GM21360 (cell line): ENCODE measurements around the gene DONSON.
"Not testable (repeated sequence)": the region's sequence is repeated elsewhere in the genome, so short reads cannot be mapped to it uniquely, and the experiment has no call there.

Source experiments
- ATAC-seq: cut with Tn5 transposase; IDR thresholded peaks from one replicate; pipeline ENCODE4 v1.9.1; 2021; ENCODE audit warnings: mild to moderate bottlenecking, moderate library complexity; ENCODE audit not compliant: unreplicated experiment

Gene DONSON, protein sequence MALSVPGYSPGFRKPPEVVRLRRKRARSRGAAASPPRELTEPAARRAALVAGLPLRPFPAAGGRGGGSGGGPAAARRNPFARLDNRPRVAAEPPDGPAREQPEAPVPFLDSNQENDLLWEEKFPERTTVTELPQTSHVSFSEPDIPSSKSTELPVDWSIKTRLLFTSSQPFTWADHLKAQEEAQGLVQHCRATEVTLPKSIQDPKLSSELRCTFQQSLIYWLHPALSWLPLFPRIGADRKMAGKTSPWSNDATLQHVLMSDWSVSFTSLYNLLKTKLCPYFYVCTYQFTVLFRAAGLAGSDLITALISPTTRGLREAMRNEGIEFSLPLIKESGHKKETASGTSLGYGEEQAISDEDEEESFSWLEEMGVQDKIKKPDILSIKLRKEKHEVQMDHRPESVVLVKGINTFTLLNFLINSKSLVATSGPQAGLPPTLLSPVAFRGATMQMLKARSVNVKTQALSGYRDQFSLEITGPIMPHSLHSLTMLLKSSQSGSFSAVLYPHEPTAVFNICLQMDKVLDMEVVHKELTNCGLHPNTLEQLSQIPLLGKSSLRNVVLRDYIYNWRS

DNA sequence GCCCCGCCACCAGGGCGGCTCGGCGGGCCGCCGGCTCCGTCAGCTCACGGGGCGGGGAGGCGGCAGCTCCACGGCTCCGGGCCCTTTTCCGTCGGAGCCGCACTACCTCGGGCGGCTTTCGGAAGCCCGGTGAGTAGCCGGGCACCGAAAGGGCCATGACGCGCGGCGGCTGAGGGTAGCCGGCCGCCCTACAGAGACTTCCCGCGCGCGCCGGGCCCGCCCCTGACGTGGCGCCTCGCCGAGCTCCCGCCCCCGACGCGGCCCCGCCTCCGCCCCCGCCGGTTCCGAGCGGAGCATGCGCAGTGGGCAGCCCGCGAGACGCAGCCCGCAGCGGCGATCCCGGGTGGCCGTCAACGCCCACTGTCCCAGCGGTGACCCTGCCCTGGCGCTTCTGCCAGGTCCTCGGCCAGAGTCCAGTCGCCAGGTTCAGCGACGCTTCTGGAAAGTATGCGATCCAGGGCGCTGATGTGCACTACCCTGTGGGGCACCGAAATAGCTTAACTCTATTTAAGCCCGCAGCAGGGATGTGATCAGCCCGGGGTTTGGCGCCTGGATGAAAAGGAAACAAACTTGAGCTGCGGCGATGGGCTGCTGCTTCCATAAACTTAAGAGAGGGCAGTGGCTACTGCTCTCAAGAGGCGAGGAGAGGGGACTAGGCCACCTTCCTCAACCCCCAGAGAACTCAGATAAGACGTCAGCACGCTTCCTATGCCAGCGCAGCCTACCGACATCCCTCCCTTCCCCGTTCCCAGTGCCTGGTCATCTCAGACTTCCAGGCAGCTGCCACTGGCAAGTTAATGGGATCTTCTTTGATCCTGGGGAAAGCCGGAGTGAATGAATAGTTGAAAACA is at the start of gene DONSON:
Gene DONSON (minus strand): TSS at position 200 of the 851 bp plus-strand sequence. CDS start 43 bp downstream, at position 157.
- ATAC-seq, result peak; percentile 74

DNA sequence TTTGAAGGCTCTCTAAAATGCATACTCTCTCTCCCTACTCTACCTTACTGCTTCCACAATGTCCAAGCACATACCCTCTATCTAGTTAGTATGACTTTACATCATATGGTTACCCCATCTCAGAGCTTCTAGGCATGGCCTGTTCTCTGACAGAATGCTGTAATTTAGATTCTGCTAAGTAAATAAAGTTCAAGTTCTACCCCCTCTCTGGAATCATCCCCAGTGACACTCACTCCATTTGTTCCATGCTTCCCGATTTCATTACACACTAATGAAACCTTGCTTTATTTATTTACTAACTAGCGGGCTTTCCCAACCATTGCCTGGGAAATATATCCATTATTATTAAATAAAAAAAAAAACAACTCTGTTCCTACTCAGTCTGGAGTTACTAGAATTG is 45.8 kb upstream of the DONSON start:
- ATAC-seq, result no peak

DNA sequence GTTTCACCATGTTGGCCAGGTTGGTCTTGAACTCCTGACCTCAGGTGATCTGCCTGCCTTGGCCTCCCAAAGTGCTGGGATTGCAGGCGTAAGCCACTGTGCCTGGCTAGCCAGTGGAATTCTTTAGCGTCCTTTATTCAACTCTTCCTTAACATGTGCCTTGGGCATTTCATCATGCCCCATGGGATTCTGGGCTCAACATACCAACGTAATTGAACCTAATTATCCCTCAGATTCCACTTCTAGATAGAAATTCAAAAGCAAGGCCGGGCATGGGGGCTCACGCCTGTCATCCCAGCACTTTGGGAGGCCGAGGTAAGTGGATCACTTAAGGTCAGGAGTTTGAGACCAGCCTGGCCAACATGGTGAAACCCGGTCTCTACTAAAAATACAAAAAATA is 37.7 kb upstream of the DONSON start:
- not testable (repeated sequence) for ATAC-seq

DNA sequence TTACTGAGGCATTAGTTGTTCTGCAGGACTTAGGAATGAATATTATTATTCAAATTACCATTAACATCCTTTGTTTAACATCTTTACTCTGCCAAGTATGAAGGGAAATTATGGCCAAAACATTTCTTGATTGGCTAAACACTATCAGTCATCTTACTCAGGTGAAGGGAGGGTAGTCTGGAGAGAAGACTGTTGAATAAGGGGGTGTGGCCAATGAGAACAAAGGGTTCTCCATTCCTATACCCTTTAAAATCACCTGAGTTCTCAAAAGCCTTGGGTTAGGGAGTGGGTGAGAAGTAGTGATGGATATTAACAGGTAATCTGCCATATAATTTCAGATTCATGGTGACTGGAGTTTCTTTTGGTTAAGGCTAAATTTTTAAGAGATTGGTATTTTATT is 33.8 kb upstream of the DONSON start:
- ATAC-seq, result no peak

DNA sequence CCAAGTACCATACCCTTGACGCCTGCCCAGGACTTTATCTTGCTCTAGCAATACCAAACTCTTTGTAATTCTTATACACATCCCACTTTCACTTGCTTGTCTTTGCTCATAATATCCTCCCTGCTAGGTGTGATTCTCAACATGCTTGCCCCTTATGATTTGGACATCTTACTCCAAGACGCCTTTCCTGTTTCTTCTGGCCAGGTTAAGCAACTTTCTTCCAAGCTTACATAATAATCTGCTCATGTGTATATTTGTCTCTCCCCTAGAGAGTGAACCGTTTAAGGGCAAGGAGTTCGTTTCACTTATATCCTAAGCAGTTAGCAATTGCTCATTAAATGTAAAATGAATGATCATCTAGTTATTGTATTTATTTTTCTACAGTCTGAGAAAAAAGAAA is 31.2 kb upstream of the DONSON start:
- ATAC-seq, result no peak

DNA sequence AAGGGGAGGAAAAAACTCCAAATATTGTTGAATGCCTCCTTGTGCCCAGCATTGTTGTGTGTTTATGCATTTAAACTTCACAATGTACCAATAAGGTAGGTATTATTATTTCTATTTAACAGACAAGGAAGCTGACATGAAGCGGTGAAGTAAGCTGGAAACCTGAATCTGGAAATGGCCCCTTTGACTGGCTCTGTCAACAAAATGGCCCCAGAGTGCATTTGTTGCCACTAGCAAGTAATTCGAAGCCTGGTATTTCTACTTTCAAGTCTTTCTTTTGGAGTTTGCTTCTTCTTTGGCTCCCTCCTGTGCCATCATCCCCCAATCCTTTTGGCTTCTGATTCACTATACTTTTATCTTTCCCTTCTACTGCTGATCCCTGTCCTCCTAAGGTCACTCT is 29.9 kb upstream of the DONSON start:
- ATAC-seq, result no peak

DNA sequence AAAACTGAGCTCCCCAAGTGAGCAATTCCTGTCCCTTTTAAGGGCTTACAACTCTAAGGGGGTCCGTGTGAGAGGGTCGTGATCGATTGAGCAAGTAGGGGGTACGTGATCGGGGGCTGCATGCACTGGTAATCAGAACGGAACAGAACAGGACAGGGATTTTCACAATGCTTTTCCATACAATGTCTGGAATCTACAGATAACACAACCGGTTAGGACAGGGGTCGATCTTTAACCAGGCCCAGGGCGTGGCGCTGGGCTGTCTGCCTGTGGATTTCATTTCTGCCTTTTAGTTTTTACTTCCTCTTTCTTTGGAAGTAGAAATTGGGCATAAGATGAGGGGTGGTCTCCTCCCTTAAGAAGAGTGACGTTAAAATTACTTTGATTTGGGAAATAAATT is 29.1 kb upstream of the DONSON start:
- ATAC-seq, result not testable (repeated sequence)

DNA sequence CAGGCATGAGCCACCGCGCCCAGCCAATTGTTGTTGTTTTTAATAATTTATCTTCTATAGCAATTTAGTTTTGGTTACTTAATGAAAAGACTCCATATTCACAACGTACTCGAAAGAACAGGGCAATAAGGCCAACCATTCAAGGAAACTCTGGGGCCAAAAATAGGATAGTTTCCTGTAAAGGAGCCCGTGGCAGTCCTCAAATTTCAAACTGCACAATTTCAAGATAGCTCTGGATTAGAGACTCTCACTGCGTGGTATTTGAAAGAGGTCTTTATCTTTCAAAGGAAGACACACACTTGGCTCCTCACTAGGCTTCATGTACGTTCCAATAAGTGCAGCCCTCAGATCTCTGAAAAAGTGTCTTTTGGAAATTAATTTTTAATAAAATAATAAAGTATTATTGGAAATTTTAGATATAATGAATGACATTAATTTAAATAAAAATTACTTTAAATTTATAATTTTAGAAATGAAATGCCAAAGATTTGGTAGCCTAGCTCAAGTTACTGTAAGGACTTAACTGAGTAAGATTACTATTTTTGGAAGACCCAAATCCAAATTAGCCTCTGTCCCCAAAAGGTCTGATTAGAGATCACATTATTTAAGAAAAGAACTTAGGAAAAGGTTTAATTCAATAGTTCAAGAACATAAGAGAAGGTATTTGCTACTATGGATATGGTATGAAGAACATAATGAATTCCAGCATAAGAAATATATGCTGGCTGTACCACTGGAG is 22.7 kb upstream of the DONSON start:
- no peak for ATAC-seq

DNA sequence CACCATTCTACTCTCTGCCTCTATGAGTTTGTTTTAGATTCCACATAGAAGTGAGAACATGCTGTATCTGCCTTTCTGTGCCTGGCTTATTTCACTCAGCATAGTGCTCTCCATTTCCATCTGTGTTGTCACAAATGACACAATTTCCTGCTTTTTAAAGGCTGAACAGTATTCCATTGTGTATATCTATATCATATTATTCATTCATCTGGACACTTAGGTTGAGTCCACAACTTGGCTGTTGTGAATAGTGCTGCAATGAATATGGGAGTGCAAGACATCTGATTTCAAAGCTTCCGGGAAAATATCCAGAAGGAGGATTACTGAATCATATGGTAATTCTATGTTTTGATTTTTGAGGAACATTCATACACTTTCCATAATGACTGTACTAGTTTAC is 20.1 kb upstream of the DONSON start:
- ATAC-seq, result no peak

DNA sequence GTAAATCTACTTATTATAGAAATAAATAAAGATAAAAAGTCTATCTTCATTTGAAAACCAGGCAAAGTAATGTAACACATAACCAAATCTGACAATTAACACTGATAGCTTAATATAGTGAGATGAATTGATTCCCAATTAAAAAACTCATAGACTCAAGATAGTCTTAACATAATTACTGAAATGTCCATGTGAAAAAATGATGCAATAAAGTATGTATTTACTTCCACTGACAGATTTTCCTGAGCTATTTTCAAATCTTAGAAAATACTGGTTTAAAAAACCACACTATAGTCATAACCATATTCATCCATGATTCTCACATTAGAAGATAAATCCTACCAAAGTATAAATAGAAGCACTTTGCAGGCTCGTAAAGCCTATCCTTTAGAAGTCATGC is 9.6 kb upstream of the DONSON start:
- ATAC-seq, result no peak

DNA sequence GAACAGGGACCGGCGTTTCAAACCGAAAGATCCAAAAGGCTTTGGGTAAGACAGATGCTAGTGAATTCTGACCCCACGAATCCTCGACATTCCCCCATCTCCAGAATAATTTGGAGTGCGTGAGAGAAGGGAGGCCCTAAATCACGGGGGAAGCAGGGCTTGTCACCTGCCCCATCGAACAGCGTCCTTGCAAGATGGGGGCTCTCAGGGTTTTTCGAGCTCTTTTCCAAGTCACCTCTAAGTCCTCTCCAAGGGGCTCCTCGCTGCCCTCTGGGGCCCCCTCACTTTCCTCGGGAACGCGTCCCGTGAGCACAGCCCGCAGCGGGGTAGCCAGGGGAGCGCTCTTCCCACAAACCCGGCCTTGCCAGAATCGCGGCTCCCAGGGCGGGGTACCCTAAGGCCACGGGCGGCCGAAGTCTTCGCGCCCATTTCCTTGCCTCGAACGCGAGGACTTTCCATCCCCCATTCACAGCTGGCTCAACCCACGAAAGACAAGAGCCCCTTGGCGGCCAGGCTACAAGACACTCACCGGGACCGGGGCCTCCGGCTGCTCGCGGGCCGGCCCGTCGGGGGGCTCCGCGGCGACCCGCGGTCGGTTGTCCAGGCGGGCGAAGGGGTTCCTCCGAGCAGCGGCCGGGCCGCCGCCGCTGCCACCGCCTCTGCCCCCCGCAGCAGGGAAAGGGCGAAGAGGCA is 546 bp downstream of the DONSON start:
- ATAC-seq, result peak; percentile 4

DNA sequence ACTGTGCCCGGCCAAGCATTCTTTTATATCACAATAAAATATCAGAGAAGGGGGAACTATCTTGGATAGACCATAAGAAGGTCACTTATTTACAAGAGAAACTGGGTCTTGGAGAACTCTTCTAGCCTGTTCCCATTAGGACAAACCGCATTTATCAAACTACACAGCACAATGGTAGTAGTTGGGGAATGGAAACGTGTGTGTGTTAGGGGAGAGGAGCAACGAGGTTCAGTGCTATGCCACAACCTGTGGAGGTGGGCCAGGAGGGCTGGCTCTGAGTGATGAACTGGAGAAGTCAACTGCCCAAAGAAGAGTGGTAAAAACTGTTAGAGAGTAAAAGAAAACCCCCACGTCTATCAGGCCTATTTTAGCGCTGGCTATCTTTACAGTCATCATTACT is 1.6 kb downstream of the DONSON start:
- no peak for ATAC-seq

DNA sequence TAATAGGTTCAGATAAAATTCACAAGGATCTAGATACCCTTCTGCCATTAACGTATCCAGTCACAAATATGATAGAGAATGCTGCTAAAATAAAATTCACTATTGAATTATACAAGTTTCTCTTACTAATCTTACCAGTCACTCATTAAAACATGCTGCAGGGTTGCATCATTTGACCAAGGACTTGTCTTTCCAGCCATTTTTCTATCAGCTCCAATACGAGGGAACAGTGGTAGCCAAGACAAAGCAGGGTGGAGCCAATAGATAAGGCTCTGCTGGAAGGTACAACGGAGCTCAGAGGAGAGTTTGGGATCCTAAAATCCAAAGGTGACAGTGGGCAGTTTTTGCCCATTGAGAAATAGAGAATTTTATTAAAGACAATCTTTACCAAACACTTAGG is 4.0 kb downstream of the DONSON start:
- no peak for ATAC-seq

DNA sequence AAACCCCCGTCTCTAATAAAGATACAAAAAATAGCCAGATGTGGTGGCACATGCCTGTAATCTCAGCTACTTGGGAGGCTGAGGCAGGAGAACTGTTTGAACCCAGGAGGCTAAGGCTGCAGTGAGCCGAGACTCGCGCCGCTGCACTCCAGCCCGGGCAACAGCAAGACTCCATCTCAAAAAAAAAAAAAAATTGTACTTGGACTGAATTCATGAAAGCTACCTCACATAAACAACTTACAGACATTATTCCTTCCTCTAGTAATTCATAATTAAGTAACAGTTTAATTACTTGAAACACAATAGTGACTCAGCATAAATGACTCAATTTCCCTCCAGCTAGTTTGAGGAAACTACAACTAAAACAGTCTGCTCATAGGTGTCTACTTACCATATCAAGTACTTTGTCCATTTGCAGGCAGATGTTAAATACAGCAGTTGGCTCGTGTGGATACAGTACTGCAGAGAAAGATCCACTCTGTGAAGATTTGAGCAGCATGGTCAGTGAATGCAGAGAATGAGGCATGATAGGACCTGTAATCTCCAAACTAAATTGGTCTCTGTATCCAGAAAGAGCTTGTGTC is 9.4 kb downstream of the DONSON start:
- no peak for ATAC-seq

DNA sequence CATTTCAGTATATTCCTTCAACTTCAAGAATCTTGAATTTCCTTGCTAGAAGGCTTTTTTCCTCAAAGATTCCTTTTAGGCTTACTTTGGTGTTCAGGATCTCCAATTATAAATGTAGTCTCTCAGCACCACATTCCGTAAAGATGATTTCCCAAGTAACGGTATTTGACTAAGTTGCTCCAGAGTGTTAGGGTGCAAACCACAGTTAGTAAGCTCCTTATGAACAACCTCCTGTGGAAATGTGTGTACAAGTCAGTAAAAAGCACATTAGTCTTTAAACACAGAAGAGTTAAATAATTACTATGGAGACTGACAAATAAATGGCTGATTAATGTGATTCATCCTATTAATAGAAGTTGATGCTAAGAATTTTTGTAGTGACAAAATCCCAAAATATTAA is 10.3 kb downstream of the DONSON start:
- no peak for ATAC-seq

DNA sequence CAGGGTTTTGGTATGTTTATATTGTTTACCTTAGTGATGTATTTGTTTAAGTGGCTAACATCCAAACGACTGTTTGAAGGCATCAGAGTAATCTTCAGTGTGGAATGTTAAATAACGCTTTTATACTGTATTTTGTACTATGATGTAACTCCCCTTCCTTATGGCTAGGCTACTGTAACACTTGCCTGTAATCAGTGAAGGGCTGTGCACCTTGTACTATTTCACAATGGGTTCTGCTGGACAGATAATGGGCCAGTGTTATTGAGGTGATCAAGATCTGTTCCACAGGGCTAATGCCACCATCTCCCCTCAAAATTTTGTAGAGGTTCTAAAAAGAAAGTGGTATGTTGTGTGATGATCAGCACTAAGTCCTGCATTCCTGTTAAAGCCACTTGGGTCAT is 11.7 kb downstream of the DONSON start:
- ATAC-seq, result not testable (repeated sequence)

DNA sequence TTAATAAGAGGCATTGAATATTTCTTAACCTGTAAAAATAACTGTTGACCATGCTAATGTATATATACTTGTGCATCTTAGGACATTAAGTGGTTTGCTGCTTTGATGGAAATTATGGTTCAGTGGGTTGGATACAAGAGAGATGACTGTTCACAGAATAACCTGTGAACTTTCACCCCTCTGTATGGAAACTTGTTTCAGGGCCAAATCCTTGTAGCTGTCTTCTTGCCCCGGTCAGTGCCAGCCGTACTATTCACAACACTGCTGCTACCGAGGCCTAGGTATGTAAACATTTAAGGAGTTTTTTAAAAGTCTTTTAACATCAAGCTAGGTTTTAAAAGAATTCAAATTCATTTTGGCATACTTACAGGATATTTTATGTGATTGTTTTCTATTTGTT is 16.1 kb downstream of the DONSON start:
- ATAC-seq, result no peak

DNA sequence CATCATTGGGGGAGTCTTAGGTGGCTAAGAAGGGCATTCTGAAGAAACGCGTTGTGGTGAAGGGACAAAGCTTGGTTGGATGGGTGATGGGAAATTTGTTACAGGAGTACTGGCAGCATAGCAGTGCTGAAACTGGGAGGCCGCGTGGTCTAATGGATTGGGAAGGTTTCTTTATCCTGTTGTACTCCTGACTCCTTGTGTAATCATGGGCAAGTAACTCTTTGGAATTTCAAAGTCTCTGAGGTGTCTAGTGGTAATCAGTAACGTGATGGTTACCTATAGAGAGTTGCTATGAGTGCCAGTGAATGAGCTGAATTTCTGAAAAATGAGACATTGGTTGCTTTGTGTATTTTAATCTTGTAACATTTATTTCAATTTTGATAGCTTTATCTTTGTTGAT is 18.5 kb downstream of the DONSON start:
- no peak for ATAC-seq

DNA sequence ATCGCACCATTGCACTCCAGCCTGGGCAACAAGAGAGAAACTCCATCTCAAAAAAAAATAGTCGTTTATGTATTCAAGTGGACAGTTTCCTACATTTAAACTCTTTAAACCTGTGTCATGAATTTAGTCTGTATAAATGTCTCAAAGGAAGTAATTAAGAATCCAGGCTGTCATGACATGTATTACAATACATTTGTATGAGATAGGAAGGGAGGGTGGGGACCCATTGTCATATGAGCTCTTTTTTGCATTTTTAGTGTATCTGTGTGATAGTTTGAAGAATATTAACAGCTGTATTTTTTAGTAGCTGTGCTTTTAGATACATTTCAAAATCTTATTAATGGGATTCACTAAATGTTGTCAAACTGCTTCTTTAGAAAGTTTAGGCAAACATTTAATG is 20.0 kb downstream of the DONSON start:
- ATAC-seq, result no peak

DNA sequence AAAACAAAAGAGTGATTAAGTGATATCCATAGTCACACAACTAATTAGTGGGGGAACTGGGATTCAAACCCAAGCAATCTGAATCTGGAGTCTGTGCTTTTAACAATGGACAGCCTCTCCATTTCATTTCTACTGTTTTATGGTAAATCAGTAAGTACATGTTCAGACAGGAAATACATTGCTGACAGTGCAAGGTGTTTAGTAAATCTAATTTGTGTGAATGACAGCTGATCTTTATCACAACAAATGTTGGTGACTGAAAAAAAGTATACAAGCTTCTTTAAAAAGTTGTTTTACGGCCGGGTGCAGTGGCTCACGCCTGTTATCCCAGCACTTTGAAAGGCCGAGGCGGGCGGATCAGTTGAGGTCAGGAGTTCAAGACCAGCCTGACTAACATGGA is 20.6 kb downstream of the DONSON start:
- ATAC-seq, result no peak
